Jurkat, Clone E6-1 (cell line): ENCODE data around the gene TNPO3.
"Not testable (repeated sequence)": the region's sequence is repeated elsewhere in the genome, so short reads cannot be mapped to it uniquely, and the experiment has no call there.

Source experiments
- DNase-seq: peaks from one replicate; pipeline ENCODE4 v3.0.0-alpha.2; 2011; ENCODE audit warnings: low read depth, low spot score
- H3K4me3 ChIP-seq: 2 replicates; pipeline ENCODE4 v1.5.1; 2011; ENCODE audit warnings: mild to moderate bottlenecking, low read length, control low read depth, moderate library complexity

TNPO3 gene

GRCh38 chr7:128945668-128946366, 109.1 kb downstream of the TNPO3 start:
- DNase-seq: no peak
- no peak overlapping the region for H3K4me3 ChIP-seq

- H3K4me3 ChIP-seq: no peak overlapping the region
- no peak for DNase-seq
Observed at GRCh38 chr7:128944487-128945236, 110.2 kb downstream of the TNPO3 start.

GRCh38 chr7:128943251-128943650, 111.7 kb downstream of the TNPO3 start:
- H3K4me3 ChIP-seq, DNase-seq: not testable (repeated sequence)

- H3K4me3 ChIP-seq: no peak overlapping the region
- no peak for DNase-seq
Observed at GRCh38 chr7:128941946-128942526, 112.9 kb downstream of the TNPO3 start.

- DNase-seq: no peak
- H3K4me3 ChIP-seq: 0 out of 2 replicates have a peak overlapping the region, but pooled peaks have one; percentile 1
Observed at GRCh38 chr7:128941323-128941890, 113.5 kb downstream of the TNPO3 start.

GRCh38 chr7:128940494-128941322, 114.2 kb downstream of the TNPO3 start:
- DNase-seq: peak; percentile 39

GRCh38 chr7:128939861-128940410, 115.0 kb downstream of the TNPO3 start:
- no peak for DNase-seq

More at GRCh38 chr7:128940494-128941322, 114.2 kb downstream of the TNPO3 start:
- H3K4me3 ChIP-seq: no peak overlapping the region

GRCh38 chr7:128939075-128939860, 115.6 kb downstream of the TNPO3 start:
- H3K4me3 ChIP-seq: no peak overlapping the region

More at GRCh38 chr7:128939861-128940410, 115.0 kb downstream of the TNPO3 start:
- H3K4me3 ChIP-seq: no peak overlapping the region

GRCh38 chr7:128938544-128939074, 116.3 kb downstream of the TNPO3 start:
- H3K4me3 ChIP-seq: no peak overlapping the region
- no peak for DNase-seq

More at GRCh38 chr7:128939075-128939860, 115.6 kb downstream of the TNPO3 start:
- no peak for DNase-seq

- no peak for DNase-seq
- H3K4me3 ChIP-seq: no peak within 1 kb of the TSS
Observed at GRCh38 chr7:128937647-128938543, 117.0 kb downstream of the TNPO3 start, which contains the start of gene IRF5. IRF5 (plus strand) TSS chr7:128937927; CDS start chr7:128942082, 4,155 bp downstream.

GRCh38 chr7:128937271-128937646, 117.7 kb downstream of the TNPO3 start:
- no peak for DNase-seq
- H3K4me3 ChIP-seq: no peak overlapping the region

GRCh38 chr7:128936798-128937197, 118.1 kb downstream of the TNPO3 start:
- H3K4me3 ChIP-seq: no peak overlapping the region
- DNase-seq: no peak

GRCh38 chr7:128935342-128935730, 119.6 kb downstream of the TNPO3 start:
- H3K4me3 ChIP-seq: no peak overlapping the region
- no peak for DNase-seq

GRCh38 chr7:128934361-128935341, 120.3 kb downstream of the TNPO3 start:
- no peak overlapping the region for H3K4me3 ChIP-seq
- DNase-seq: no peak

GRCh38 chr7:128933180-128933891, 121.6 kb downstream of the TNPO3 start:
- DNase-seq: peak; percentile 71
- no peak overlapping the region for H3K4me3 ChIP-seq
